WTC11 (cell line): ENCODE data around the gene EMILIN3. TPM values are rescaled to one million over a fixed set of nuclear protein-coding genes. Genes with fewer than 3 reads are reported as not detected.

ENCODE experiments used
- ATAC-seq: fragments of 200-7000 bp; cut with Tn5 transposase; 2 replicates; pipeline ENCODE4 v1.10.0; 2021; ENCODE audit warnings: mild to moderate bottlenecking, moderate library complexity
- CTCF ChIA-PET: fragments of 300-600 bp; sonication (Branson Sonifier 250); formaldehyde crosslinking; loops from one replicate; lab custom pipeline; 2021; ENCODE audit warnings: antibody characterized with exemption; lab: Charles Lee
- POLR2A ChIA-PET: fragments of 350-600 bp; sonication (Branson Sonifier 250); formaldehyde crosslinking; loops from one replicate; lab custom pipeline; 2021; ENCODE audit warnings: antibody characterized with exemption; lab: Charles Lee
- DNase-seq: peaks from one replicate; pipeline ENCODE4 v3.0.0; 2021; ENCODE audit warnings: low spot score
- H3K27ac Mint-ChIP-seq: 2 replicates; pipeline ENCODE4 v1.8.0; 2021; ENCODE audit warnings: mixed read lengths
- H3K27me3 Mint-ChIP-seq: 2 replicates; pipeline ENCODE4 v1.8.0; 2021; ENCODE audit warnings: low read depth, mild to moderate bottlenecking, moderate library complexity, mixed read lengths
- H3K36me3 Mint-ChIP-seq: 2 replicates; pipeline ENCODE4 v1.8.0; 2021; ENCODE audit warnings: mixed read lengths
- H3K4me1 Mint-ChIP-seq: 2 replicates; pipeline ENCODE4 v1.8.0; 2022; ENCODE audit warnings: mixed read lengths
- H3K4me3 Mint-ChIP-seq: 2 replicates; pipeline ENCODE4 v1.8.0; 2021; ENCODE audit warnings: mild to moderate bottlenecking, moderate library complexity, mixed read lengths
- H3K9me3 Mint-ChIP-seq: 2 replicates; pipeline ENCODE4 v1.8.0; 2021; ENCODE audit warnings: mixed read lengths
- AR ChIP-seq: fragments of 250-450 bp; sonication (Bioruptor Pico); IDR thresholded peaks from 2 replicates; pipeline ENCODE4 v1.9.0; 2021; ENCODE audit warnings: mild to moderate bottlenecking
- ATF1 ChIP-seq: sonication (generic); formaldehyde crosslinking; IDR thresholded peaks from 2 replicates; pipeline ENCODE4 v1.8.1; 2023; ENCODE audit warnings: mild to moderate bottlenecking, moderate library complexity, missing genetic modification reagents
- ATF6 ChIP-seq: sonication (generic); formaldehyde crosslinking; IDR thresholded peaks from 2 replicates; pipeline ENCODE4 v1.8.1; 2023; ENCODE audit warnings: mild to moderate bottlenecking, missing genetic modification reagents
- EMX1 ChIP-seq: fragments of 250-450 bp; sonication (Bioruptor Pico); IDR thresholded peaks from 2 replicates; pipeline ENCODE4 v1.8.0; 2021; ENCODE audit warnings: mild to moderate bottlenecking
- FOXJ3 ChIP-seq: sonication (generic); formaldehyde crosslinking; IDR thresholded peaks from 2 replicates; pipeline ENCODE4 v1.9.0; 2021; ENCODE audit warnings: missing genetic modification reagents, mild to moderate bottlenecking, borderline replicate concordance
- HMGA2 ChIP-seq: fragments of 250-450 bp; sonication (Bioruptor Pico); IDR thresholded peaks from 2 replicates; pipeline ENCODE4 v1.4.0; 2021; ENCODE audit warnings: mild to moderate bottlenecking, moderate library complexity
- IRF1 ChIP-seq: sonication (generic); formaldehyde crosslinking; IDR thresholded peaks from 2 replicates; pipeline ENCODE4 v1.8.0; 2023; ENCODE audit warnings: missing genetic modification reagents
- JAZF1 ChIP-seq: fragments of 250-450 bp; sonication (Bioruptor Pico); IDR thresholded peaks from 2 replicates; pipeline ENCODE4 v1.9.0; 2021; ENCODE audit warnings: moderate library complexity, mild to moderate bottlenecking, inconsistent platforms
- OVOL2 ChIP-seq: fragments of 250-450 bp; sonication (Bioruptor Pico); IDR thresholded peaks from 2 replicates; pipeline ENCODE4 v1.9.0; 2021; ENCODE audit warnings: mild to moderate bottlenecking, borderline replicate concordance
- TCF7 ChIP-seq: sonication (generic); formaldehyde crosslinking; IDR thresholded peaks from 2 replicates; pipeline ENCODE4 v1.8.0; 2022; ENCODE audit warnings: mild to moderate bottlenecking, low read depth, missing genetic modification reagents, moderate library complexity
- ZNF416 ChIP-seq: fragments of 250-450 bp; sonication (Bioruptor Pico); IDR thresholded peaks from 2 replicates; pipeline ENCODE4 v1.9.0; 2021; ENCODE audit warnings: mild to moderate bottlenecking, inconsistent platforms
- ZNF423 ChIP-seq: fragments of 250-450 bp; sonication (Bioruptor Pico); IDR thresholded peaks from 2 replicates; pipeline ENCODE4 v2.1.2; 2022; ENCODE audit warnings: mild to moderate bottlenecking, moderate library complexity
- ZNF532 ChIP-seq: fragments of 250-450 bp; sonication (Bioruptor Pico); IDR thresholded peaks from 2 replicates; pipeline ENCODE4 v1.9.0; 2021; ENCODE audit warnings: mild to moderate bottlenecking, borderline replicate concordance
- ZSCAN18 ChIP-seq: fragments of 250-450 bp; sonication (Bioruptor Pico); IDR thresholded peaks from 2 replicates; pipeline ENCODE4 v2.1.2; 2022; ENCODE audit warnings: mild to moderate bottlenecking, moderate library complexity
- total RNA-seq: library from RNA; stranded (reverse); gene quantifications from 3 replicates; pipeline ENCODE4 v1.2.3, GENCODE V29; 2021
- TF ChIP-seq, protein P1 (sequence below): fragments of 250-450 bp; sonication (Bioruptor Pico); IDR thresholded peaks from 2 replicates; pipeline ENCODE4 v1.9.0; 2021; ENCODE audit warnings: moderate library complexity, mild to moderate bottlenecking, inconsistent platforms, borderline replicate concordance
- TF ChIP-seq, protein P2 (sequence below): sonication (generic); formaldehyde crosslinking; IDR thresholded peaks from 2 replicates; pipeline ENCODE4 v1.8.0; 2022; ENCODE audit warnings: missing genetic modification reagents
- TF ChIP-seq, protein P3 (sequence below): sonication (generic); formaldehyde crosslinking; IDR thresholded peaks from 2 replicates; pipeline ENCODE4 v1.8.1; 2022; ENCODE audit warnings: low read depth, mild to moderate bottlenecking, moderate library complexity, missing genetic modification reagents, borderline replicate concordance

Gene EMILIN3
- total RNA-seq, 1 experiment from 2014 or later: 5.5 TPM

GRCh38 chr20:41330941-41331340 lies 35.7 kb downstream of the EMILIN3 start (continued):
- TF ChIP-seq ZNF416 (CRISPR knock-in tag): no peak
- no peak for TF ChIP-seq HMGA2
- TF ChIP-seq OVOL2 (CRISPR knock-in tag): no peak

GRCh38 chr20:41330343-41330720 lies 36.3 kb downstream of the EMILIN3 start:
- TF ChIP-seq JAZF1 (CRISPR knock-in tag): no peak
- TF ChIP-seq EMX1 (CRISPR knock-in tag): no peak
- TF ChIP-seq, protein P1, sequence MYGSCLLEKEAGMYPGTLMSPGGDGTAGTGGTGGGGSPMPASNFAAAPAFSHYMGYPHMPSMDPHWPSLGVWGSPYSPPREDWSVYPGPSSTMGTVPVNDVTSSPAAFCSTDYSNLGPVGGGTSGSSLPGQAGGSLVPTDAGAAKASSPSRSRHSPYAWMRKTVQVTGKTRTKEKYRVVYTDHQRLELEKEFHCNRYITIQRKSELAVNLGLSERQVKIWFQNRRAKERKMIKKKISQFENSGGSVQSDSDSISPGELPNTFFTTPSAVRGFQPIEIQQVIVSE (CRISPR knock-in tag): no peak
- TF ChIP-seq ZSCAN18 (CRISPR knock-in tag): no peak
- no peak for TF ChIP-seq IRF1 (CRISPR knock-in tag)
- TF ChIP-seq, protein P2, sequence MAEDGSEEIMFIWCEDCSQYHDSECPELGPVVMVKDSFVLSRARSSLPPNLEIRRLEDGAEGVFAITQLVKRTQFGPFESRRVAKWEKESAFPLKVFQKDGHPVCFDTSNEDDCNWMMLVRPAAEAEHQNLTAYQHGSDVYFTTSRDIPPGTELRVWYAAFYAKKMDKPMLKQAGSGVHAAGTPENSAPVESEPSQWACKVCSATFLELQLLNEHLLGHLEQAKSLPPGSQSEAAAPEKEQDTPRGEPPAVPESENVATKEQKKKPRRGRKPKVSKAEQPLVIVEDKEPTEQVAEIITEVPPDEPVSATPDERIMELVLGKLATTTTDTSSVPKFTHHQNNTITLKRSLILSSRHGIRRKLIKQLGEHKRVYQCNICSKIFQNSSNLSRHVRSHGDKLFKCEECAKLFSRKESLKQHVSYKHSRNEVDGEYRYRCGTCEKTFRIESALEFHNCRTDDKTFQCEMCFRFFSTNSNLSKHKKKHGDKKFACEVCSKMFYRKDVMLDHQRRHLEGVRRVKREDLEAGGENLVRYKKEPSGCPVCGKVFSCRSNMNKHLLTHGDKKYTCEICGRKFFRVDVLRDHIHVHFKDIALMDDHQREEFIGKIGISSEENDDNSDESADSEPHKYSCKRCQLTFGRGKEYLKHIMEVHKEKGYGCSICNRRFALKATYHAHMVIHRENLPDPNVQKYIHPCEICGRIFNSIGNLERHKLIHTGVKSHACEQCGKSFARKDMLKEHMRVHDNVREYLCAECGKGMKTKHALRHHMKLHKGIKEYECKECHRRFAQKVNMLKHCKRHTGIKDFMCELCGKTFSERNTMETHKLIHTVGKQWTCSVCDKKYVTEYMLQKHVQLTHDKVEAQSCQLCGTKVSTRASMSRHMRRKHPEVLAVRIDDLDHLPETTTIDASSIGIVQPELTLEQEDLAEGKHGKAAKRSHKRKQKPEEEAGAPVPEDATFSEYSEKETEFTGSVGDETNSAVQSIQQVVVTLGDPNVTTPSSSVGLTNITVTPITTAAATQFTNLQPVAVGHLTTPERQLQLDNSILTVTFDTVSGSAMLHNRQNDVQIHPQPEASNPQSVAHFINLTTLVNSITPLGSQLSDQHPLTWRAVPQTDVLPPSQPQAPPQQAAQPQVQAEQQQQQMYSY (CRISPR knock-in tag): no peak
- no peak for TF ChIP-seq ZNF423
- no peak for TF ChIP-seq ATF1 (CRISPR knock-in tag)
- no peak for TF ChIP-seq AR (CRISPR knock-in tag)
- TF ChIP-seq, protein P3, sequence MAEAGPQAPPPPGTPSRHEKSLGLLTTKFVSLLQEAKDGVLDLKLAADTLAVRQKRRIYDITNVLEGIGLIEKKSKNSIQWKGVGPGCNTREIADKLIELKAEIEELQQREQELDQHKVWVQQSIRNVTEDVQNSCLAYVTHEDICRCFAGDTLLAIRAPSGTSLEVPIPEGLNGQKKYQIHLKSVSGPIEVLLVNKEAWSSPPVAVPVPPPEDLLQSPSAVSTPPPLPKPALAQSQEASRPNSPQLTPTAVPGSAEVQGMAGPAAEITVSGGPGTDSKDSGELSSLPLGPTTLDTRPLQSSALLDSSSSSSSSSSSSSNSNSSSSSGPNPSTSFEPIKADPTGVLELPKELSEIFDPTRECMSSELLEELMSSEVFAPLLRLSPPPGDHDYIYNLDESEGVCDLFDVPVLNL: no peak
- no peak for TF ChIP-seq FOXJ3 (CRISPR knock-in tag)
- TF ChIP-seq TCF7: no peak
- TF ChIP-seq ZNF532: no peak
- TF ChIP-seq ATF6 (CRISPR knock-in tag): no peak
- TF ChIP-seq, all 79 proteins: peak for 0
- POLR2A ChIA-PET: no interaction called here
- Mint-ChIP-seq H3K9me3 (no peaks in the 10 kb centered on the region), H3K27me3 (no peaks in the 10 kb centered on the region), H3K27ac (no peak overlapping the region), H3K4me3 (no peak overlapping the region), H3K36me3 (no peaks in the 10 kb centered on the region), H3K4me1 (no peaks in the 10 kb centered on the region)
- CTCF ChIA-PET: no interaction called here
- ATAC-seq (no peak), DNase-seq (no peak)
